T-helper 22 cell (primary cell): ENCODE results near the gene DTNB.
"Not testable (repeated sequence)": the region's sequence is repeated elsewhere in the genome, so short reads cannot be mapped to it uniquely, and the experiment has no call there.

Experiments used
- DNase-seq: peaks from one replicate; pipeline ENCODE4 v3.0.0-alpha.2; 2020; ENCODE audit warnings: low read depth

DTNB gene

GRCh38 chr2:25587361-25587760 lies 86.0 kb downstream of the DTNB start:
- DNase-seq = no peak

- DNase-seq = no peak
Measured at GRCh38 chr2:25586726-25587144, 86.6 kb downstream of the DTNB start.

- no peak for DNase-seq
Measured at GRCh38 chr2:25585189-25585588, 88.2 kb downstream of the DTNB start.

- DNase-seq = no peak
Measured at GRCh38 chr2:25582077-25582830, 91.1 kb downstream of the DTNB start.

- DNase-seq = no peak
Measured at GRCh38 chr2:25576596-25576995, 96.8 kb downstream of the DTNB start.

GRCh38 chr2:25572638-25573037 lies 100.7 kb downstream of the DTNB start:
- no peak for DNase-seq

- DNase-seq = no peak
Measured at GRCh38 chr2:25570161-25570845, 103.1 kb downstream of the DTNB start.

- no peak for DNase-seq
Measured at GRCh38 chr2:25567406-25567805, 106.0 kb downstream of the DTNB start.

- DNase-seq = no peak
Measured at GRCh38 chr2:25566694-25567093, 106.7 kb downstream of the DTNB start.

- DNase-seq = no peak
Measured at GRCh38 chr2:25566094-25566493, 107.3 kb downstream of the DTNB start.

GRCh38 chr2:25561136-25561850 lies 112.1 kb downstream of the DTNB start:
- DNase-seq = no peak

- DNase-seq = no peak
Measured at GRCh38 chr2:25559148-25559547, 114.2 kb downstream of the DTNB start.

- DNase-seq = no peak
Measured at GRCh38 chr2:25558262-25558661, 115.1 kb downstream of the DTNB start.

GRCh38 chr2:25557179-25558036 lies 116.0 kb downstream of the DTNB start:
- no peak for DNase-seq

- no peak for DNase-seq
Measured at GRCh38 chr2:25552318-25552717, 121.1 kb downstream of the DTNB start.

- no peak for DNase-seq
Measured at GRCh38 chr2:25551316-25551715, 122.1 kb downstream of the DTNB start.

GRCh38 chr2:25549571-25549970 lies 123.8 kb downstream of the DTNB start:
- DNase-seq = not testable (repeated sequence)

GRCh38 chr2:25548601-25549000 lies 124.8 kb downstream of the DTNB start:
- no peak for DNase-seq

GRCh38 chr2:25546852-25547251 lies 126.5 kb downstream of the DTNB start:
- DNase-seq = no peak

GRCh38 chr2:25545899-25546298 lies 127.5 kb downstream of the DTNB start:
- DNase-seq = no peak

- no peak for DNase-seq
Measured at GRCh38 chr2:25544445-25544844, 128.9 kb downstream of the DTNB start.

- no peak for DNase-seq
Measured at GRCh38 chr2:25543939-25544338, 129.4 kb downstream of the DTNB start.
